GM18505 (cell line): ENCODE measurements around the gene GKAP1.
"Not testable (repeated sequence)": the region's sequence is repeated elsewhere in the genome, so short reads cannot be mapped to it uniquely, and the experiment has no call there.

Experiments
- ATAC-seq: cut with Tn5 transposase; IDR thresholded peaks from one replicate; pipeline ENCODE4 v1.9.1; 2021; ENCODE audit not compliant: unreplicated experiment
- POLR2A ChIP-seq: IDR thresholded peaks from 4 replicates; pipeline ENCODE4 v1.6.1; 2011; ENCODE audit warnings: borderline replicate concordance; ENCODE audit not compliant: insufficient read depth, insufficient read length; ENCODE audit errors: extremely low read depth

Gene GKAP1

DNA sequence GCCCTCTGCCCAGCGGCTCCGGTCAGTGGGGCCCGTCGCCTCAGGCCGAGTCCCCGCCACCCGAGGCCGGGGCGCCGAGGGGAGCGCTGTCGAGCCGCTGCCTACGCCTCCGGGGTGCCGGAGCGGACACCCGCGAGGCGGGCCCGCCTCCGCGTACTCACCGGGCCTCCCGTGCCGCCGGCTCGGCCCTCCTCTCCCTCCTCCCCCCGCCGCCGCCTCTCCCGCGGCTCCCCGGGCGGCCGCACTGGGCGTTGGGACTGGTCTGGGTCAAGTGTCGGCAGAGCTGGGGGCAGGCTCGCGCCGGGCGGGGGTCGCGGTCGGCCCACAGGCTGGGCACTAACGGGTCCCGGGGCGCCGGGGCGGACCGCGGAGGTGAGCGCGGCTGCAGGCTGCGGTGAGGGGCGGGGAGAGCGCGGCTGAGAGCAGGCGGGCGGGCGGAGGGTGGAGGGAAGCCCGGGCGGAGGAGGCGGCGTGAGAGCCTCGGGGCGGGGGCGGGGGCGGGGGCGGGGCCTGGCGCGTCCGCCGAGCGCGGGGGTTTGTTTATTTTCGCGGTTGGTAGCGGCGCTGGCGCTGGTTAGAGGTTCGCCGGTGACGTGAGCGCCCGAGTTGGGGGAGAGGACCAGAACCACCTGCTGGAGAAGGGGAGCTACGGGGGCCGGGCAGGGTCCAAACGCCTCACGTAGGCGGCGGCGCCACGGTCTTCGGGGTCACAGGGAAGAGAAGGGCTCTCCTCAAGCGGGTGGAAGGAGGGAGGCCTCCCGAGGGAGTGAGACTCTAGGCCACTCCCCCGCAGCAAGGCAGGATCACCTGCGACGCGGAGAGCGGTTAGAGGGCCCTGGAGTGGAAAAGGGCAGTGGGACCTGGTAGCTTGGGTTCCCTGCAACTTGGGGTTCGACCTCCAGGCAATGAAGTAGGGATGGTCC lies at the start of gene GKAP1:
GKAP1 (minus strand) TSS at position 414 of the 923 bp plus-strand sequence. CDS start 11,252 bp downstream, outside the sequence.
- ATAC-seq: peak; percentile 85

DNA sequence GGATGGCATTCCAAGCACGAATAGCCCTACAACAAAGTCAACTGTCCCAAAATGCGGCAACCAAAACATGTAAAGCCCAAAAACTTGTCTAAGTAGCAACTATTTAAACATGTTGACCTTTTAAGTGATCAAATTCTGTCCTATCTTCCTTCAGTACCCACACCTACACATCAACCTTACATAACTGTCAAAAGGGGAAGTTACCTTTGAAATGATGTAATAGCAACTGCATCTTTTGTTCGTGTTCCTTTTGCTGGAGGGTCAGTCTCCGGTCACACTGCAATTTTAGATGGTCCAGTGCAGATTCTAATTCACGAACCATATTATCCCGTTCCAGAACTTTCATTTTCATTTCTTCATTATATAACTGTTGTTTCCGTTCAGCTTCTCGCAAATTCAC lies 32.3 kb upstream of the GKAP1 start:
- not testable (repeated sequence) for ATAC-seq

DNA sequence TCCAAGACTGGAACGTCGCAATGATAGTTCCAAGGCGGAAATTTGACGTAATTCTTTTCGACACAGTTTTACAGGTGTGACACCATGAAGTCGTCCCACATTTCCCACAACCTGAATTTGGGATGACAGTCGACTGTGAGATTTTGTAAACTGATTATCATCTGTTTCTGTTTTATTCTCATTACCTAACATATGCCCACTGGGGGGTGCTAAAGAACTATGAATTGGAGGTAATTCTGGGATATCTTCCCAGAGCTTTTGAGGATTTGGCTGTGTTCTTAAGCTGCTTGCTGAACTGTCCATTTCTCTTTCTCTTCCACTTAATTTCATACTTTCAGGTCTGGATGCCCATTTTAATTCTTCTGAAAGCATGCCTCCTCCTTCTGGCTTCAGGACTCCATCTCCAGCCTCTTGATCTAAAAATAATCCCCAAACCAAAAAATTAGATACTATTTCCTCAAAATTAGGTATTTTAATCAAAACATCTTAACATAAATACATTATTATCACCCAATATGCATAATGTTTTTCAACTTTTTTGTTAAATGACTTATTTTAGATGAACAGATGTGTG lies 19.6 kb upstream of the GKAP1 start:
- not testable (repeated sequence) for ATAC-seq

DNA sequence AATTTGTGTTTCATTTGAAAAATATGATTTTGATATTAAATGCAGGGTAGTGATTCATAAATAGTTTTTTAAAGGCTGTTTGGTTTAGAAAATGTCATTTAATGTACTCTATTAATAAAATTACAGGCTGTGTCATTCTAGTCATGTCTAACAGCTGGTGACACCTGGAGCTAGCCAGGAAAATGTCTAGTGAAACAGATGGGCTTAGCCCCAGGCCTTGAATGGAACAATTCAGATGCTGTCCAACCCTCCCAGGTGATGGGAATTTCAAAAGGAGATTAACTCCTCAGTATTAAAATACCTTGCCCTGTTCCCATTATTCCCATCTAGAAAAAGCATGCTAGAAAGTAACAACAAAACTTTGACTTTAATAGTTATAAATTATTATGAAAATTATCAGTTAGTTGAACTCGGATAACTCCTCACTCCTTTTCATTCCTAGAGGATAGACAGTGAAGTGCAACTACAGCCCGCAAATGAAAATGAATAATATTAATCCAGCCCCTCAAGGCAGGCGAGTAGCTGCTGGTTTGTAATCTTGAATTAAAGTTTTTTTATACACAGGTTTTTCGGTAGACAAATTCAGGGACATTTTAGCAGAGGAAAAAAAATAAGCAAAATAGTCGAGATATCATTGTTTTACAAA lies 13.0 kb upstream of the GKAP1 start:
- not testable (repeated sequence) for ATAC-seq

DNA sequence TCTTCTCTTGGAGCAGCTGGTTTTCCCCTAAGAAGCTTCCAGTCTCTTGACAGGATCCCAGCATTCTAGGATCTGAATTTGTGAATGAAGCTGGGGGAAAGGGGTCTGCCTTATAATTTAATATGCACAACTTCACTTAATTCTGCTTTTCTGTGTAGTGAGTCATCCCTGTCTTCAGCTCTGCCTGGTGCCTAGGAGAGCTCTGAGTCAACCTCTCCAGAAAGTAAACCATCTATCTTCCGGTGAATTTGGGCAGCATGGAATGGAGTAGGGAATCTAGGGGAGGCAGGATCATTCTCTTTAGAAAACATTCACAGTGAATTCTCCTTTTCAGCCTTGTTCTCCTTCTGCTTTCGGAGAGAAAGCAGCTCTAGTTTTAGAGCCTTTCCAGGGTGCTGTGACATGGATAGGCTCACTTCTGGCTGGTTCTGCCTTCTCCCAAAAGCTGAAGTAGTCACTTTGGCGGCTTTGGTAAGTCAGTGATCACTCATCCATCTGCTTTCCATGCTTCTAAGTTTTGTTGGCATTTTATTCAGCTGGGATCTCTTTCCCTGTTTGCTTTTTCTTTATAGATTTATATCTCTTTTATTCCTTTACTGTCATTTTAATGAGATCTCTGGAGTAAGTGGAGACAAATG lies 7.5 kb upstream of the GKAP1 start:
- ATAC-seq: not testable (repeated sequence)

DNA sequence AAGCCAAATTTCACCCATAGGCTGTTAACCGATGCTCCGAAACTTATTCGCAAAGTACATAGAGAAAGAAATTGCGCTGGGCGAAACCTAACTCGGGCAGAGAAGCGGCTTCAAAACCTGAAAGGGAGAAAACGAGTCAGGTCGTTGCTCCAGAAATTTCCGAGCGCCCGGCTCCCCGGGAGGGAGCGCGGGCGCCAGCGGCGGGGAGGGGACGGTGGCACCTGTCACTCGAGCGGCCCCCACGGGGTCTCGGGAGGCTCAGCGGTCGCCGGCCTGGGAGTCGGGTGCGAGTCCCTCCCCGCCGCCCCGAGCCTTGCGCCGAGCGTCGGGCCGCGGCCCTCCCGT lies 586 bp downstream of the GKAP1 start:
- ATAC-seq: peak; percentile 7

DNA sequence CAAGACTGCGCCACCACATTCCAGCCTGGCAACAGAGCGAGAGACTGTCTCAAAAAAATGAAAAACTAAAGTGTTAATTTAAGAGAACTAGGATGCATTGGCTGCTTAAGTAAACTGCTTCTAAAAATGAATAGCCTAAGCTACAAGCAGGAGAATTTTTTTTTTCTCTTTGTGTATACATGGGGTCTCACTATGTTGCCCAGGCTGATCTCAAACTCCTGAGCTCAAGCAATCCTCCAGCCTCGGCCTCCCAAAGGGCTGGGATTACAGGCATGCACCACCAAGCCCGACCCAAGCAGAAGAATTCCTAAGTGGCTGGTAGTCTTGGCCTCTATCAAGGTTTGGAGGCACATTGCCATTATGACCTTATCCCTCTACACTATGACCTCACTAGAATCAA lies 2.4 kb downstream of the GKAP1 start:
- ATAC-seq: not testable (repeated sequence)

DNA sequence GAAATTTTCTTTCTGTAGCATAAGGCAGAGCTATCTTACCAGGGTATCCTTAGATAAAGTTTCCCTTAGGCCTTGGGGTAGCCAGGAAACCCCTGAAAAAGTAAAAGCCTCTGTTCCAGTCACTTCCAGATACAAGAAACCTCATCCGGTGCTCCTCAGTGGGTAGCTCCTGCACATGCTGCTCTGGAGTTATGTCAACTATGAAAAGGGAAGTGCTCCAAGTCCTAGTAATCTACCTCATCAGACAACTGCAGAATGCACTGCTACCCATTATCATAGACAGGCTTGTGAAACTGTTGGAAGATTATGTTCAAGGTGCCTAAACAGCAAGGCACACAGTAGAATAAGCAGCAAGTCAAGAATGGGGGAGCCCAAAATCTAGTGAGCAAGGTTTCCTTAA lies 8.4 kb downstream of the GKAP1 start:
- not testable (repeated sequence) for ATAC-seq

DNA sequence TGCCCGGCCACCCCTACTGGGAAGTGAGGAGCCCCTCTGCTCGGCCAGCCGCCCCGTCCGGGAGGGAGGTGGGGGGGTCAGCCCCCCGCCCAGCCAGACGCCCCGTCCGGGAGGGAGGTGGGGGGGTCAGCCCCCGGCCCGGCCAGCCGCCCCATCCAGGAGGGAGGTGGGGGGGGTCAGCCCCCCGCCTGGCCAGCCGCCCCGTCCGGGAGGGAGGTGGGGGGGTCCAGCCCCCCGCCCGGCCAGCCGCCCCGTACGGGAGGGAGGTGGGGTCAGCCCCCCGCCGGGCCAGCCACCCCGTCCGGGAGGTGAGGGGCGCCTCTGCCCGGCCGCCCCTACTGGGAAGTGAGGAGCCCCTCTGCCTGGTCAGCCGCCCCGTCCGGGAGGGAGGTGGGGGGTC lies 13.1 kb downstream of the GKAP1 start:
- ATAC-seq: not testable (repeated sequence)

DNA sequence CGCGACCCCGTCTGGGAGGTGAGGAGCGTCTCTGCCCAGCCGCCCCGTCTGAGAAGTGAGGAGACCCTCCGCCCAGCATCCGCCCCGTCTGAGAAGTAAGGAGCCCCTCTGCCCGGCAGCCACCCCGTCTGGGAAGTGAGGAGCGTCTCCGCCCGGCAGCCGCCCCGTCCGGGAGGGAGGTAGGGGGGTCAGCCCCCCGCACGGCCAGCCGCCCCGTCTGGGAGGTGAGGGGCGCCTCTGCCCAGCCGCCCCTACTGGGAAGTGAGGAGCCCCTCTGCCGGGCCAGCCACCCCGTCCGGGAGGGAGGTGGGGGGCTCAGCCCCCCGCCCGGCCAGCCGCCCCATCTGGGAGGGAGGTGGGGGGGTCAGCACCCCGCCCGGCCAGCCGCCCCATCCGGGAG lies 13.6 kb downstream of the GKAP1 start:
- ATAC-seq: not testable (repeated sequence)

DNA sequence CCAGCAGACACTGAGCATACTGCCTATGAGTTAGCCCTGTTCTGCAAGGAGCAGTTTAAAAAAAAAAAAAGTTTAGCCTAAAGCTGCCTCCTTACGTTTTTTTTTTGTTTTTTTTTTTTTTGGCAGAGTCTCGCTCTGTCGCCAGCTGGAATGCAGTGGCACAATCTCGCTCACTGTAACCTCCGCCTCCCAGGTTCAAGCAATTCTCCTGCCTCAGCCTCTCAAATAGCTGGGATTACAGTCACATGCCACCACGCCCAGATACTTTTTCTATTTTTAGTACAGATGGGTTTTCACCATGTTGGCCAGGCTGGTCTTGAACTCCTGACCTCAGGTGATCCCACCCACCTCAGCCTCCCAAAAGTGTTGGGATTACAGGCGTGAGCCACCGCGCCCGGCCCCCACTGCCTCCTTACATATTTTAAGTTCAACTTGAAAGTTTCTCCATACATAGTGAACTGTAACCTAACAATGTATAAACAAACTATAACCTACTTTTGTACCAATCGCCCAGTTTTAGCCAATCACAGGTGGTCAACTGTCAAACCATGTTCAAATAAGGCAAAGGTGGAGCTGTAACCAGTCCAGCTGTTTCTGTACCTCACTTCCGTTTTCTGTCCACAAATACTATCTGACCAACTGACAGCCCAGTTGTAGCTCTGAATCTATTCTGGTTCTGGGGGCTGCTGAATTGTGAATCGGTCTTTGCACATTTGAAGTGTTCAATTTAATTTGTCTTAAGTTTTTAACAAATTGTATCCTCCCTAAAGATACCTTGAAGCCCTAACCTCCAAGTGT lies 17.1 kb downstream of the GKAP1 start:
- ATAC-seq: no peak
- no peak for TF ChIP-seq POLR2A

DNA sequence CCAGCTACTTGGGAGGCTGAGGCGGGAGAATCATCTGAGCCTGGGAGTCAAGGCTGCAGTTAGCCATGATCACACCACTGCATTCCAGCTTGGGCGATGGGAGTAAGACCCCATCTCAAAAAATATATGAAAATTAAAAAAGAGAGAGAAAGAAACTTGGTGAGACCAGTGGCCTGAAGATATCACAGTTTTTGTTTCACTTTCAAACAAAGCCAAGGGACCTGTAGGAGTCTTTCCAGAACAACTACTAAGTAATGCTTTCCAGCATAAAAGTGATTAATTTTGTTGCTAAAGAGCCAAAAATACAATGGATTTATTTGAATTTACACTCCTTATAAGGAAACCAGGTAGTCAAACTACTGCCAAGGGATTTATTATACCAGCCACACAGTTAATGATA lies 23.5 kb downstream of the GKAP1 start:
- no peak for ATAC-seq
- TF ChIP-seq POLR2A: no peak

DNA sequence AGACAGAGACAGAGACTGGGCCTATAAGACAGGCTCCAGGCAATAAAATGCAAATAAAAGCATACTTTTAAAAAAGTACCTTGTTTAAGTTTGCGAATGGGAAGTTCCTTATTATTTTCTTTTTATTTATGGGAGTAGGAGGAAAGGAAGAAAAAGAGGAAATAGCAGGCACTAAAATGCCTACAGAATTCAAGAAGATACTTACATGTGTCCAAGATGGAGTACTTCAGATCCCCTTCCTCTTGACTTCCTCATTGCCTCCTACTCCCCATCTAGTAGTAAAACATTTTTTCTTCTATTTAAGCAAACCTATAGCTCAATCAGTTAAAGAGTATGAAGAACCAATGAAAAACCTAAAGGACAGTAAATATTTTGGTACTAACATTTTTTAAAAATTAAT lies 24.8 kb downstream of the GKAP1 start:
- no peak for TF ChIP-seq POLR2A
- ATAC-seq: no peak

DNA sequence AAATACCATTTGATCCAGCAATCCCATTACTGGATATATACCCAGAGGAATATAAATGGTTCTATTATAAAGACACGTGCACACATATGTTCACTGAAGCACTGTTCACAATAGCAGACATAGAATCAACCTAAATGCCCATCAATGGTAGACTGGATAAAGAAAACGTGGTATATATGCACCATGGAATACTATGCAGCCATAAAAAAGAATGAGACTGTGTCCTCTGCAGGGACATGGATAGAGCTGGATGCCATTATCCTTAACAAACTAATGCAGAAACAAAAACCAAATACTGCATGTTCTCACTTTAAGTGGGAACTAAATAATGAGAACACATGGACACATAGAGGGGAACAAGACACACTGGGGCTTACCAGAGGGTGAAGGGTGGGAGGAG lies 39.4 kb downstream of the GKAP1 start:
- TF ChIP-seq POLR2A: no peak

More for the DNA sequence above, 39.4 kb downstream of the GKAP1 start:
- ATAC-seq: no peak
